Adipose tissue (tissue), 3 donors: ENCODE results near the gene LRRC8B. TPM values are rescaled to one million over a fixed set of nuclear protein-coding genes. Genes with fewer than 3 reads are reported as not detected.
"Not testable (repeated sequence)": the region's sequence is repeated elsewhere in the genome, so short reads cannot be mapped to it uniquely, and the experiment has no call there.

Source experiments
- H3K27ac ChIP-seq: one replicate; pipeline ENCODE4 v1.5.1; 2013; ENCODE audit warnings: low read depth, low read length
- WGBS, 3 donors: extraction: QIAGEN DNeasy Blood & Tissue Kit; methylation state at CpG; one replicate each; pipeline ENCODE4 v1.1.7; 2013; 5-methylcytosine and 5-hydroxymethylcytosine counted together
- polyA plus RNA-seq, 3 donors: library from polyadenylated mRNA; stranded (reverse); fragments of 200-250 nt; gene quantifications; one replicate each; pipeline ENCODE4 v1.2.3, GENCODE V29; 2013
- donor health status: healthy with polysubstance abuse.
- donor health status: Bipolar disorder and iron deficiency.
- donor health status: healthy.

Gene LRRC8B
- polyA plus RNA-seq: 1 to 10 TPM; 1.5 to 8.0 (median 2.3) TPM

- peak within 1 kb of the TSS; percentile 40 for H3K27ac ChIP-seq
- 0 to 1% (median 1%) methylated on average over 81 to 85 of the region's 85 CpGs for WGBS, 3 donors
Measured at GRCh38 chr1:89524369-89525168, at the start of gene LRRC8B. Gene LRRC8B, plus strand, starts transcription at chr1:89524829. Its CDS starts 57,822 bp downstream, at chr1:89582651.

- no peak overlapping the region for H3K27ac ChIP-seq
- WGBS, 3 donors: 87 to 96% (median 95%) methylated on average over 1 of the region's 1 CpG
Measured at GRCh38 chr1:89475269-89475668, 49.4 kb upstream of the LRRC8B start.

GRCh38 chr1:89476072-89476471 lies 48.6 kb upstream of the LRRC8B start:
- WGBS, 3 donors: 74 to 90% (median 82%) methylated on average over 1 of the region's 1 CpG
- no peak overlapping the region for H3K27ac ChIP-seq

- WGBS, 3 donors: 18 to 24% (median 19%) methylated on average over 3 of the region's 3 CpGs
- no peak overlapping the region for H3K27ac ChIP-seq
Measured at GRCh38 chr1:89483010-89483756, 41.4 kb upstream of the LRRC8B start.

- WGBS, 3 donors: 92 to 99% (median 95%) methylated on average over 1 of the region's 1 CpG
Measured at GRCh38 chr1:89483757-89484077, 40.9 kb upstream of the LRRC8B start.

GRCh38 chr1:89484092-89485038 lies 40.3 kb upstream of the LRRC8B start:
- WGBS, 3 donors: 55 to 59% (median 58%) methylated on average over 3 of the region's 3 CpGs
- H3K27ac ChIP-seq: no peak overlapping the region

More at GRCh38 chr1:89483757-89484077, 40.9 kb upstream of the LRRC8B start:
- no peak overlapping the region for H3K27ac ChIP-seq

- WGBS, 3 donors: 57 to 97% (median 70%) methylated on average over 2 of the region's 2 CpGs
Measured at GRCh38 chr1:89487972-89488371, 36.7 kb upstream of the LRRC8B start.

GRCh38 chr1:89489047-89489729 lies 35.4 kb upstream of the LRRC8B start:
- WGBS, 3 donors: 63 to 88% (median 69%) methylated on average over 2 of the region's 2 CpGs
- H3K27ac ChIP-seq: no peak overlapping the region

More at GRCh38 chr1:89487972-89488371, 36.7 kb upstream of the LRRC8B start:
- no peak overlapping the region for H3K27ac ChIP-seq

- 75 to 97% (median 86%) methylated on average over 3 of the region's 3 CpGs for WGBS, 3 donors
- H3K27ac ChIP-seq: no peak overlapping the region
Measured at GRCh38 chr1:89490389-89490788, 34.2 kb upstream of the LRRC8B start.

GRCh38 chr1:89499320-89499719 lies 25.3 kb upstream of the LRRC8B start:
- no peak overlapping the region for H3K27ac ChIP-seq
- WGBS, 3 donors: 58 to 74% (median 71%) methylated on average over 6 of the region's 6 CpGs

- WGBS, 3 donors: 80 to 81% (median 81%) methylated on average over 2 of the region's 2 CpGs
- H3K27ac ChIP-seq: no peak overlapping the region
Measured at GRCh38 chr1:89502042-89502441, 22.6 kb upstream of the LRRC8B start.

- H3K27ac ChIP-seq: no peak overlapping the region
- WGBS, 3 donors: 88 to 94% (median 90%) methylated on average over 1 of the region's 1 CpG
Measured at GRCh38 chr1:89502895-89503294, 21.7 kb upstream of the LRRC8B start.

GRCh38 chr1:89503690-89504089 lies 20.9 kb upstream of the LRRC8B start:
- 65 to 93% (median 68%) methylated on average over 2 of the region's 2 CpGs for WGBS, 3 donors
- no peak overlapping the region for H3K27ac ChIP-seq

GRCh38 chr1:89510061-89510460 lies 14.6 kb upstream of the LRRC8B start:
- WGBS, 3 donors: 89 to 99% (median 92%) methylated on average over 3 to 4 of the region's 5 CpGs
- not testable (repeated sequence) for H3K27ac ChIP-seq

- WGBS, 3 donors: 82 to 95% (median 92%) methylated on average over 1 of the region's 1 CpG
- H3K27ac ChIP-seq: no peak overlapping the region
Measured at GRCh38 chr1:89512996-89513720, 11.5 kb upstream of the LRRC8B start.

GRCh38 chr1:89516055-89516454 lies 8.6 kb upstream of the LRRC8B start:
- 76 to 78% (median 77%) methylated on average over 4 of the region's 4 CpGs for WGBS, 3 donors
- no peak overlapping the region for H3K27ac ChIP-seq

- no peak overlapping the region for H3K27ac ChIP-seq
Measured at GRCh38 chr1:89518221-89518631, 6.4 kb upstream of the LRRC8B start.

More at GRCh38 chr1:89518221-89518631, 6.4 kb upstream of the LRRC8B start:
- 40 to 54% (median 44%) methylated on average over 3 of the region's 3 CpGs for WGBS, 3 donors
